GM12878 (cell line): ENCODE data around the gene DGKI.

ENCODE experiments used
- CTCF ChIP-seq, 3 experiments: IDR thresholded peaks in 2 of 3; conservative IDR thresholded peaks in 1 of 3; 2 replicates each; pipeline ENCODE4 v1.5.1; 2011; ENCODE audit warnings: low read depth in 3 of 3, low read length in 3 of 3, mild to moderate bottlenecking in 3 of 3, control low read depth in 2 of 3, moderate library complexity in 2 of 3, inconsistent platforms in 1 of 3, mixed read lengths in 1 of 3; ENCODE audit not compliant: control insufficient read depth in 2 of 3, insufficient read depth in 1 of 3; ENCODE audit errors: extremely low read depth in 1 of 3
- ELK1 ChIP-seq: IDR thresholded peaks from 2 replicates; pipeline ENCODE4 v1.6.1; 2012; ENCODE audit warnings: low read depth, low read length, improper control_type of control experiment
- SIX5 ChIP-seq: IDR thresholded peaks from 2 replicates; pipeline ENCODE4 v1.6.1; 2011; ENCODE audit warnings: mild to moderate bottlenecking, low read depth, low read length, moderate library complexity; ENCODE audit not compliant: severe bottlenecking
- ZNF274 ChIP-seq: IDR thresholded peaks from one replicate; pipeline ENCODE4 v1.8.0; 2011; ENCODE audit not compliant: insufficient read length, insufficient read depth

DNA sequence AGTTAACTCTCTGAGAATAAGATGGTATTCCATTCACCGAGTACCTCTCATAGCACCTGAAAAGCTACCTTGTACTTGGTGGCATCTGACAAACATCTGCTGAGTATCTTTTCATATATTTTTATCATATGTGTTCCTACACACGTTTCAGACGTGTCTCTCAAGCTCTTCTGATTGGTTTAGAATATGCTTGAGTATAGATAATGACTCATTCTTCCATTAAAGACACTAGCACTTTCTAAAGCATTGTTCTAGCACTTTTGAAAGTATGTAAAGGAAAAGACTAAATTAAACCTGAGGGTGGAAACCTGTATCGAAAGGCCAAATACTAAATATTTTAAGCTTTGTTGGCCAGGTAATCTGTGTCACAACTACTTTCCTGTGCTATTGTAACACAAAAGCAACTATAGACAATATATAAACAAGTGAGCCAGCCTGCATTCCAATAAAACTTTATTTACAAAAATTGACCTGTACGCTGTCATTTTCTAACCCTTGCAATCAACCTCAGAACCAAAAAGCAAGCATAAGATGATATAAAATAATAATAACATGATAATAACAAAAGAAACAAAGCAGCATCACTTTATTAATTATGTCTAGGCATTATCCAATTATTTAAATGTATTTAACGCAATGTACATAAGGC lies 95.3 kb downstream of the DGKI start:
- TF ChIP-seq ELK1 (no peak), ZNF274 (no peak), CTCF (IDR thresholded peaks at IDR 0.05 in 2 of 3, conservative IDR thresholded peaks at IDR 0.05 in 1 of 3; ENCODE audit: control insufficient read depth in 2 of 3, extremely low read depth in 1 of 3, insufficient read depth in 1 of 3, low read depth in 3 of 3, low read length in 3 of 3) (no peak), SIX5 (no peak)
